GM18873 (cell line): Measurements from ENCODE around the gene AKAP11.
A peak's percentile ranks its signal among the peaks of the same experiment; 100 is the strongest.

ENCODE experiments used
- ATAC-seq: cut with Tn5 transposase; IDR thresholded peaks from one replicate; pipeline ENCODE4 v1.9.1; 2021; ENCODE audit warnings: mild to moderate bottlenecking, moderate library complexity, moderate number of reproducible peaks; ENCODE audit not compliant: unreplicated experiment, low FRiP score

AKAP11 gene

GRCh38 chr13:42328672-42329071 lies 56.7 kb downstream of the AKAP11 start:
- ATAC-seq: no peak

- no peak for ATAC-seq
Measured at GRCh38 chr13:42329239-42329638, 57.3 kb downstream of the AKAP11 start.

GRCh38 chr13:42331009-42331408 lies 59.1 kb downstream of the AKAP11 start:
- no peak for ATAC-seq

GRCh38 chr13:42333613-42334328 lies 61.8 kb downstream of the AKAP11 start:
- peak; percentile 58 for ATAC-seq

GRCh38 chr13:42334329-42334706 lies 62.4 kb downstream of the AKAP11 start:
- ATAC-seq: peak; percentile 22

- no peak for ATAC-seq
Measured at GRCh38 chr13:42337808-42338600, 66.1 kb downstream of the AKAP11 start.

GRCh38 chr13:42345367-42345766 lies 73.4 kb downstream of the AKAP11 start:
- no peak for ATAC-seq

- ATAC-seq: no peak
Measured at GRCh38 chr13:42348576-42348975, 76.6 kb downstream of the AKAP11 start.

- ATAC-seq: no peak
Measured at GRCh38 chr13:42350141-42350540, 78.2 kb downstream of the AKAP11 start.

GRCh38 chr13:42354241-42355091 lies 82.5 kb downstream of the AKAP11 start:
- peak; percentile 77 for ATAC-seq

- ATAC-seq: no peak
Measured at GRCh38 chr13:42355092-42355485, 83.1 kb downstream of the AKAP11 start.

- no peak for ATAC-seq
Measured at GRCh38 chr13:42355491-42356183, 83.7 kb downstream of the AKAP11 start.

- no peak for ATAC-seq
Measured at GRCh38 chr13:42356184-42356575, 84.2 kb downstream of the AKAP11 start.

GRCh38 chr13:42360046-42360574 lies 88.2 kb downstream of the AKAP11 start:
- ATAC-seq: no peak

- ATAC-seq: no peak
Measured at GRCh38 chr13:42361701-42362100, 89.7 kb downstream of the AKAP11 start.

- ATAC-seq: no peak
Measured at GRCh38 chr13:42363941-42364612, 92.1 kb downstream of the AKAP11 start.

- ATAC-seq: no peak
Measured at GRCh38 chr13:42364613-42365000, 92.7 kb downstream of the AKAP11 start.

- ATAC-seq: no peak
Measured at GRCh38 chr13:42367831-42368230, 95.9 kb downstream of the AKAP11 start.

GRCh38 chr13:42369071-42369797 lies 97.3 kb downstream of the AKAP11 start:
- no peak for ATAC-seq
